HAP-1 (cell line): Measurements from ENCODE around the gene IGFBP2.
A peak's percentile ranks its signal among the peaks of the same experiment; 100 is the strongest.

ENCODE experiments used
- DNase-seq, 2 experiments: peaks; one replicate each; pipeline ENCODE4 v3.0.0-alpha.2; 2016 to 2020; ENCODE audit warnings: low spot score in 2 of 2
- H3K27me3 ChIP-seq: fragments of 250-450 bp; sonication (Bioruptor Pico); 2 replicates; pipeline ENCODE4 v1.5.1; 2020; ENCODE audit warnings: low read depth, mild to moderate bottlenecking, moderate library complexity
- H3K36me3 ChIP-seq: fragments of 250-450 bp; sonication (Bioruptor Pico); replicated peaks from 2 replicates; pipeline ENCODE4 v1.5.1; 2020; ENCODE audit warnings: mild to moderate bottlenecking
- H3K4me1 ChIP-seq: fragments of 250-450 bp; sonication (Bioruptor Pico); 2 replicates; pipeline ENCODE4 v1.5.1; 2020; ENCODE audit warnings: mild to moderate bottlenecking
- H3K4me3 ChIP-seq: fragments of 250-450 bp; sonication (Bioruptor Pico); 2 replicates; pipeline ENCODE4 v1.5.1; 2020; ENCODE audit warnings: mild to moderate bottlenecking, moderate library complexity
- H3K9me3 ChIP-seq: fragments of 250-450 bp; sonication (Bioruptor Pico); 2 replicates; pipeline ENCODE4 v1.5.1; 2020; ENCODE audit warnings: mild to moderate bottlenecking, moderate library complexity
- in situ Hi-C: fragments of 300-500 bp; cut with MboI; formaldehyde crosslinking; loops from 3 replicates; pipeline ENCODE4 v1.14.3; 2020; ENCODE audit warnings: low sequenced_read_pairs, inconsistent platforms, mixed read lengths

Gene IGFBP2

DNA sequence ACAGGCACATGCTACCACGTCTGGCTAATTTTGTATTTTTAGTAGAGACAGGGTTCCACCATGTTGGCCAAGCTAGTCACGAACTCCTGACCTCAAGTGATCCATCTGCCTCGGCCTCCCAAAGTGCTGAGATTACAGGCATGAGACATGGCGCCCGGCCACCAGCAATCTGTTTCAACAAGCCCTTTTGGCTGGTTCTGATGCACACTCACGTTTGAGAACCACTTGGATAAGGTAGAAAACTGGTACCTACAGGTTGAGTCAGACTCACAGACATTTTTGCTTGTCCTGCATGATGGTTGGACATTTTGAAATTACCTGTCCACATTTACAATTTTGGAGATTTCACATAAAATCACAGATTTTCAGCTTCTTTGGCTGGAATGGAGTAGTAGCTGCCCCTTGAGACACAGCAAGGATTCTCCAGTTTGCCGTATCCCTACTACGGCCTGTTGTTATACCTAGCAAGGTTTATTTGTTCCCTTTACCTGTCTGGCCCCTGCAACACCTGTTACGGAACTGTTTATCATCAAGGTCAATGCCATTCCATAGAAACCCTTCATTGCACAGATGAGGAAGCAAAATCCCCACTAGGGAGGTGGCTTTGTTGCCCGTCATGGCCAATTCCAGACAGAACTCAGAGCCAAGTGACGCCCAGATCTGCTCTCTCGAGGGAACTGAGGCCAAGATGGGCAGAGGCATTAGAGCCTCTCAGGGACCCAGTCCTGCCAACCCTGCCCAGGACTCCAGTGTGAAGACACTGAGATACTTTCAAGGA lies 31.4 kb upstream of the IGFBP2 start:
- Histone ChIP-seq H3K4me1 (peaks cover 3% of the 10 kb centered on the region; the same call in 1 of the 2 replicates), H3K9me3 (no peaks in the 10 kb centered on the region), H3K36me3 (no peaks in the 10 kb centered on the region), H3K4me3 (no peak overlapping the region), H3K27me3 (no peaks in the 10 kb centered on the region)
- no peak for DNase-seq
- in situ Hi-C loops, result no loop called here

DNA sequence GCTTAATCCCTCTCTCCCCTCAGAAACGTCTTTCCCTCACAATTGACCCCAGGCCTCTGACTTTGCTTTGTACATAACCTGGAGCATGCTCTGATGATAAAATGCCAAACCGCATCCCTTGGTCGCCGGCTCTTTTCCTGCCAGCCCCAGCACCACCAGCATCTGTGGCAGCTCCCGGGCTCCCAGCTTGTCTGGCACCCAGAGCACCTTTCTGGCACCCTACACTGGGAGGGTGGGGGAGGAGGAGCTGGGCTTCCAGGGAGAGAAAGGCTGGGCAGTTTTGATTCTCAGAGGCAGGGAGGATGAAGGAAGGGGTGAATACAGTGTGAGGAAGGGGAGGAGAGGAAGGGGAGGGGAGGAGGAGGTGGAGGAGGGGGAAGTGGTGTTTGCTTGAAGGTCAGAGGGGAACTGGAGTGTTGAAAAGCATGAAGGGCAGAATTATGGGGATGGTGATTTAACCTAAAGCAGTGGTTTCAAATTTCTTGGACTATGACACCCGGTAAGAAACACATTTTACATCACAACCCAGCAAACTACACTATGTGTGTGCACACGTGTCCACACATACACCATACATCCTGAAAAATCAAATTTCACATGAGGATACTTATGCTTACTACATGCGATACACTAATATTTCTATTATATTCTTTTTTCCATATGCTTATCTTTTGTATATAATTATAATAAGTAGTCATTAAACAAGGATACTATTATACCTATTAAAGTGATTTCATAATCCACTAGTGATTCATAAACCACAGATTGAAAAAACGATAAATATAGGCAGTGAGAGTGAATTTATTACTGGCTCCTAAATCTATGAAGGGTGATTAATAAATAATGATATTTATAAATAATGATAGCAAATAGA lies 30.0 kb upstream of the IGFBP2 start:
- Histone ChIP-seq H3K27me3 (no peaks in the 10 kb centered on the region), H3K4me1 (peaks cover 5% of the 10 kb centered on the region; the same call in 1 of the 2 replicates), H3K4me3 (no peak overlapping the region), H3K36me3 (no peaks in the 10 kb centered on the region), H3K9me3 (no peaks in the 10 kb centered on the region)
- no peak for DNase-seq
- in situ Hi-C loops, result no loop called here

DNA sequence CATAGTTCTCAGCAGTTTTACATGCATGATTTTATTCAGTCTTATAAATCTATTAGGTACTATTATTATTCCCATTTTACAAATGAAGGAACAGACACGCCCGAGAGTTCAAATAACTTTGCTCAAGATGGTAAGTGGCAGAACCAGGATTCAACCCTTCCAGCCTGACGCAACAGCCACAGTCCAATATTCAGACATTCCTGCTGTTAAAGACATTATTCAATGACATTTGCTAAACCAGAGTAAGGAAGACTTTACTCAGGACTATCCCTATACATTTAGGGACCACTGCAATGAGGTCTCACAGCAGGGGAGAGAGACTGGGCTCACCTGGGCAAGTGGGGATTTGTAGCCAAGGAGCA lies 29.4 kb upstream of the IGFBP2 start:
- Histone ChIP-seq H3K4me1 (peaks cover 5% of the 10 kb centered on the region; the same call in 1 of the 2 replicates), H3K36me3 (no peaks in the 10 kb centered on the region), H3K27me3 (no peaks in the 10 kb centered on the region), H3K9me3 (no peaks in the 10 kb centered on the region), H3K4me3 (no peak overlapping the region)
- in situ Hi-C loops, result no loop called here
- DNase-seq, result no peak

DNA sequence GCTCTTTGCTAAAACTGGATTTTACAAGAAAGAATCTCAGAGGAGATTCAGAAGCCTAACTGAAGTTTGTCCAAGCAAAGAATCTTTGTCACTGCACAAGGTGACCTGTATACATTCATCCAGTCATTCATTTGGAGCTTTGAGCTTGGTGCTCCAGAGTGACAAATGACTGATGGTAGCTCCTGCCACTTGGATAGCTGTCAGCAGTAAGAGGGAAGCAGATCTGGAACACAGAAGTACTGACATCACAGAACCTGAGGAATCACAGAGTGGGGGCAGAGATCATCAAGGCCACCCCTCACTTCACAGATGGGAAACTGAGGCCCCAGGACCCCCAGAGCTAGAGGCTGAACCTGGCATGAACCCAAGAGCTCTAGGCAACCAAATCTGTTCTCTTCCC lies 28.8 kb upstream of the IGFBP2 start:
- peaks cover 5% of the 10 kb centered on the region; the same call in 1 of the 2 replicates for H3K4me1 ChIP-seq
- in situ Hi-C loops, result no loop called here
- no peak for DNase-seq
- no peak overlapping the region for H3K4me3 ChIP-seq
- H3K36me3 ChIP-seq, result no peaks in the 10 kb centered on the region
- H3K27me3 ChIP-seq, result no peaks in the 10 kb centered on the region
- no peaks in the 10 kb centered on the region for H3K9me3 ChIP-seq

DNA sequence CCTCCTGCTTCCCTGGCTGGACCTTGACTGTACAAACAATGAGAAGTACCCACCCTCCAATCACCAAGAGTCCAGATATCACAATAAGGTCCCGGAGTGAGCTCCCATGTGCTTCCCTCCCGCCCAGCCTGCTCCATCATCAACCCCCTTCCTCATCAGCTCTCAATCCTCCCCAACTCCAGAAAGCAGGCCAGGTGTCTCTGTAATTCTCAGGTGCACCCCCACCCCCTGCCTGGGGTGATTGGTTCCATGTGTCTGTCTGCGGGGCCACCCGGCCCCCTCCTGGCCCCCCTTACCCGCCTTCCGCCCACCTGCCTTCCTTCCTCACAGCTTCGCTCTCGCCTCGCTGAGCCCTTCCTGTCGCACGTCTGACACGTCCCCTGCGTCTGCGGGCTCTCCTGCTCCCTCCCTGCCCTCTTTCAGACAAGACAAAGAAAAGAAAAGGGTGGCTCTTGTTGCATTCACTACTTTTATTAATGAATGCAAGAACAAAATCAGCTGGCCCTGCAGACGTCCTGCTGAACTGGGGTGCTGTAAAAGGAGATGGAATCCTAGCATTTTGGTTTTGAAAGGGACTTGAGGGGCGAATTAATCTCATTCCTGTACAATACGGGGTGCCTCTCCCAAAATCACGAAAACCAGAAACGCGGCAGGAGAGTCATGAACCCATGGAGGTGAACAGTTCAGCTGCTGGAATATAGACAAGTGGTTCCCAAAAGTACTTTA lies 26.5 kb upstream of the IGFBP2 start:
- no peaks in the 10 kb centered on the region for H3K9me3 ChIP-seq
- H3K4me3 ChIP-seq, result peak overlapping the region; percentile 20
- in situ Hi-C loops, result no loop called here

DNA sequence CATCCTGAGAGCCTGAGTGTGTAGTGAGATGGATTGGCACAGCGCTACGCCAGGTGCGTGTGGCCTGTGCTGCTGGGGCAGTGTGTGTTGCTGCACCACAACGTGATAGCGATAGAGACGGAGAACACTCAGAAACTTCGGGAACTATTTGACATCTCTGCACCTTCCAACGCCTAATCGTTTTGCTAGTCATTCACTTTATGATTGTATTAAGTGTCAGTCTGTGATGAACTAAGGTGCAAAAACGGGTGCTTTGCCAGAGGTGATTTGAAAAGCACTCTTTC lies 26.0 kb upstream of the IGFBP2 start:
- in situ Hi-C loops, result no loop called here
- no peak for DNase-seq
- H3K9me3 ChIP-seq, result no peaks in the 10 kb centered on the region
- H3K4me1 ChIP-seq, result peaks cover 5% of the 10 kb centered on the region; the same call in 1 of the 2 replicates
- H3K4me3 ChIP-seq, result no peak overlapping the region
- no peaks in the 10 kb centered on the region for H3K27me3 ChIP-seq
- no peaks in the 10 kb centered on the region for H3K36me3 ChIP-seq

More for the DNA sequence above, 26.5 kb upstream of the IGFBP2 start:
- peak; percentile 48 to 62 for DNase-seq
- Histone ChIP-seq H3K27me3 (no peaks in the 10 kb centered on the region), H3K36me3 (no peaks in the 10 kb centered on the region), H3K4me1 (peaks cover 5% of the 10 kb centered on the region; the same call in 1 of the 2 replicates)

DNA sequence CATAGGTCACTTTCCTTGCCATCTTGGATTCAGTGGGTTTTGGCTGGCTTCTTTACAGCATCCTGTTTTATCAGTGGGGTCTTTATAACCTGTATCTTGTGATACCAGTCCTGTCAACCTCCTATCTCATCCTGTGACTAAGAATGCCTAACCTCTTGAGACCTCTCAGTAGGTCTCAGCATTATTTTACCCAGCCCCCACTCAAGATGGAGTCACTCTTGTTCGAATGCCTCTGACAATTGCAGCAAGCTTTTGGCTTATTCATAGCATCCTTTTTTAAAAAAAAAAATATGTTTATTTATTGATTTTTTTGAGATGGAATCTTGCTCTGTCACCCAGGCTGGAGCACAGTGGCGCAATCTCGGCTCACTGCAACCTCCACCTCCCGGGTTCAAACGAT lies 24.7 kb upstream of the IGFBP2 start:
- no peaks in the 10 kb centered on the region for H3K9me3 ChIP-seq
- in situ Hi-C loops, result no loop called here
- no peaks in the 10 kb centered on the region for H3K27me3 ChIP-seq
- H3K36me3 ChIP-seq, result no peaks in the 10 kb centered on the region
- peaks cover 5% of the 10 kb centered on the region; the same call in 1 of the 2 replicates for H3K4me1 ChIP-seq
- DNase-seq, result no peak
- no peak overlapping the region for H3K4me3 ChIP-seq

DNA sequence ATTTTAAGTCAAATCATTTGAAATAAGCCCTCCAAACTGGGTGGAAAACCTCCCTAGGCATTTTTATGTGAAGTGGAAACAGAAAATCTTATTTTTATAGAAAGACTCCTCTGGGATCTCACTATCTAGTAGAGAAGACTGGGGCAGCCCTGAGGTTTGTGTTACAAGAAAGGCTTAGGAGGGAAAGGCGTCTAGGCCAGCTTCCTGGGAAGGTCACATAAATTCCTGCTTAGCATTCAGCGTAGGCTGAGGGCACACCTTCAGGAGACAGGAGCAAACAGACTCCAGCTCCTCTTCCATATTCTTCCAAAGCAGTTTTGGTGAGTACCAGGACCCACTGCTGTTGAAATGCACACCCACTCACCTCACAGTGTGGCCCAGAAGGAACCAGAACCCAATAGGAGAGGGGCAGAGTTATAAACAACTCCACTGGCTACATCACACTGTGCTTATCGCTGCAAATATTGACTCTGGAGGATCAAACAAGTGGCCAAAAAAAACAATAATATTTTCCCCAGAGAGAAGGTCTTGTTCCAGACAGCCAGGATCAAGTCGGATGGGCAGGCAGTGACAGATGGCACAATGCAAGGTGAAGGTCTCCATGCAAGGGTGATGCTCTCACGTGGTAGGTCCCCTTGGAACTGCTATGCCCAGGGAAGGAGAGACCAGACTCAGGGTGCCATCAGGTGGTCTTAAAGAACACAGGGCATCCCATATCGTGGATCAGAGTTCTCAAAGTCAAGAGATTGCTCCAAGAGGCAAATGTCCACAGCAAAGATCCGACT lies 17.7 kb upstream of the IGFBP2 start:
- DNase-seq, result no peak
- H3K4me1 ChIP-seq, result peaks cover 6% of the 10 kb centered on the region
- H3K27me3 ChIP-seq, result no peaks in the 10 kb centered on the region
- H3K4me3 ChIP-seq, result no peak overlapping the region
- no peaks in the 10 kb centered on the region for H3K36me3 ChIP-seq
- no peaks in the 10 kb centered on the region for H3K9me3 ChIP-seq
- in situ Hi-C loops, result no loop called here

DNA sequence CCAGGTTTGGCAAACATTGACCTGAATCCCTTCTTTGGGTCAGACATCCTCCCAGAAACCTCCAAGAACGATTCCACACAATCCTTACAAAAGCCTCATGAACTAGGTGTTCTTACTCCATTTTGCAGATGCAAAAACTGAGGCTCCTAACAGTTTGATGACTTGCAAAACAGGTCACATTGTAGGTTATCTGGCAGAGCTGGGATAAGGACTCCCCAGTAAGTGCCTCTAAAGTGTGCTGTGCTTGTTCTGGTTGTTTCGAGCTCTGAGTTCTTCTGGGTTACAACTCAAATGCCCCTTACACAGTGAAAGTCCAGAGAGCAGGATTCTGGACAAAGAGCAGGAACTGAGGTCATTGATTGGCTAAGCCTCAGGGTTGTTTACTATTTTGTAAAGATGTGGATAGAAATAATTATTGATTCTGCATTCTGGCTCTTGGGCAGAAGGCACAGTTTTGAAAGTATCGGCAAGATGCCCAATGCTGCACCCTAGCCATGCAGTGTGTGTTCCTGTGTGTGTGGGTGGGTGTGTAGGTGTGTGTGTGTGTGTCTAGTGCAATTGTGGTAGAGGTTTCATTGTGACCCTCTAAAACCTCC lies 17.0 kb upstream of the IGFBP2 start:
- peaks cover 6% of the 10 kb centered on the region for H3K4me1 ChIP-seq
- H3K36me3 ChIP-seq, result no peaks in the 10 kb centered on the region
- in situ Hi-C loops, result no loop called here

DNA sequence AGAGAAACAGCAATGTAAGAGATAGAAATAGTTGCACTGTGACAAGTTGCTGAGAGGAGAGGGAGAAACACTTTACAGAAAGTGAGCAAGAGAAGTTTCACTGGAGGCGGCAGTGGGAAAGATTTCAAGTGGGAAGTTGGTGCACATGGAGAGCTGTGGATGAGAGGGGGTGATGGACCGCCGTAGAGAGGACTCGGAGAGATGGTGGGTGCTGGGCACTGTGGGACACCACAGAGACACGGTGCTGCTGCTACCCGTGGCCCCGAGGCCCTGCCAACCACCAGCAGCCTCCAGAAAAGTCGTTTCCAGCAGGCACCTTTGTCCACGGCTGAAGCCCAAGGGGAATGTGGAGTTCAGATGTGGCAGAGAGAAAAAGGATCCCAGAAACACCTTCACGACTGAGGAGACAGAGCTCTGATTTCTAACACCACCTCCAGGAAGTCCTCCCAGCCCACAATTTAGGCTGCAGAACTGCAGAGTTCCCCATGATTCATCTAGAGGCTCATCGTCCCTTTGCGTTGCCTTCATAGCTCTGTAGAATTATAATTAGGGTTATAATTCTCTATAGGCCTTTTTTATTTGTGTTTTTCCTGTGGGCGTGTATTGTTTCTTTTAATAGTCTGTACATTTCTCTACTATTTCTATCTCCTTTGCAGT lies 15.9 kb upstream of the IGFBP2 start:
- no peaks in the 10 kb centered on the region for H3K27me3 ChIP-seq
- H3K4me3 ChIP-seq, result no peak overlapping the region
- no peak for DNase-seq
- H3K36me3 ChIP-seq, result no peaks in the 10 kb centered on the region
- in situ Hi-C loops, result no loop called here
- peaks cover 6% of the 10 kb centered on the region for H3K4me1 ChIP-seq
- H3K9me3 ChIP-seq, result no peaks in the 10 kb centered on the region

More for the DNA sequence above, 17.0 kb upstream of the IGFBP2 start:
- Histone ChIP-seq H3K4me3 (no peak overlapping the region), H3K9me3 (no peaks in the 10 kb centered on the region), H3K27me3 (no peaks in the 10 kb centered on the region)
- DNase-seq, result no peak

DNA sequence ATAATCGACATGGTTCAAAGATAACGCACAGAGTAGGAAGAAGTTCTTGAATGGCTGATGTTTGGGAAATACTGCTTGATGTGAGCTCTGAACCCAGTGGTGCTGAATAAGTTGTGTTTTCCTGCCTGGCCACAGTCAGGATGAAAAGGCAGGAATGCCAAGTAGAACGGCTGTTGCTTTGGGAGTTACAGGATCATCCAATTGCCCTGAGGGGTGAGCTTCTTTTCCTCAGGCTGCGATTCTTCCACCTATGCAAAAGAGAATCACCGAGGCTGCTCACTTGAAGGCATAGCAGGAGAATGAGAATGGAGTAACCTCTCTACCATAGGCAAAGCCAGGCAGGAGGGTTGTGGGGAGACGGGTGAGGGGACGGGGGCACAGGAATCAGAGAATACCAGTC lies 14.4 kb upstream of the IGFBP2 start:
- in situ Hi-C loops, result no loop called here
- Histone ChIP-seq H3K36me3 (no peaks in the 10 kb centered on the region), H3K4me3 (no peak overlapping the region), H3K4me1 (peaks cover 6% of the 10 kb centered on the region), H3K27me3 (no peaks in the 10 kb centered on the region), H3K9me3 (no peaks in the 10 kb centered on the region)
- DNase-seq, result no peak

DNA sequence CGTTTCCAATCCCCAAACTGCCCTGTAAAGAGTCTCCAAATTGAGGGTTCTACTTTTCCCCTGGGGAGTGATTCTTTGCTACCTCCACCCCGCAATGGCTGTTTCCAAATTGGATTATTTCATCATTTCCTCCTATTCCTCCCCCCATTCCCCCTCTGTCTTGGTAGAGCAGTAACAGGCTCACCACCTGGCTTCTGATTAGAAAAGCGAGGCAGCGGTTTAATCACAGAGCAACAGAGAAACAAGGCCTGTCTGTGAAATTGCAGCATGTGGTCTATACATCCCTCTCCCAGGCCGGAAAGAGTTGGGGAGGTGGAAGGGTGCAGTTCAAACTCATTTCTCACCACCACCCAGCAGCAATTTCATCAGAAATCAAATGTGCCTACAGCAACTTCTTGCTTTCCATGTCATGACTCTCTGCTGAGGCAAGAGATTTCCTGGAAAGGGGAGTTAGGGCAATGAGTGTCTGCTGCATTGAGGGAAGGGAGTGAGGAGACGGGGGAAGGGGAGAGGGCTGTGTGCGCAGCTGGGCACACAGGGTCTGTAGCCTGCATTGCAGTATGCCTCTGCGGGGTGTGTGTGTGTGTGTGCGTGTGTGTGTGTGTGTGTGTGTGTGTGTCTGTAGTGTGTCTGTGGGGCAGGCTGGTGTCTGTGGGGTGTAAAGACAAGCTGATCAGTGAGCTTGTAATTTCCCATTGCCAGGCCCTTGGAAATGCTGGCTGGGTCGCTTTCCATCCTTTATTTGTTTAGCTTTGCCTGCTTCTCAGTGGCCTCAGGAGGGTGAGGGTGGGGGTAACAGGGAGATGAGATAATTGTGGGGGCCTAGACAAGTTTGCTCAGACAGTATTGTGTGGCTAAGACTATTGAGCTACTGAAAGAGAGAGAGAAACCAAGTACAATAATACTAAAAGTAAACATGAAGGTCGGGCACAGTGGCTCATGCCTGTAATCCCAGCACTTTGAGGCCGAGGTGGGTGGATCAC lies 13.5 kb upstream of the IGFBP2 start:
- H3K9me3 ChIP-seq, result no peaks in the 10 kb centered on the region
- H3K4me1 ChIP-seq, result peaks cover 6% of the 10 kb centered on the region
- H3K36me3 ChIP-seq, result no peaks in the 10 kb centered on the region
- no peak overlapping the region for H3K4me3 ChIP-seq
- H3K27me3 ChIP-seq, result no peaks in the 10 kb centered on the region
- in situ Hi-C loops, result no loop called here
- DNase-seq, result peak; percentile 27 to 32
